Fibroblast of mammary gland (primary cell): Measurements from ENCODE around the gene TXK.

Experiments used
- DNase-seq: peaks from one replicate; pipeline ENCODE4 v3.0.0-alpha.2; 2010; ENCODE audit warnings: low read depth
- H3K4me3 ChIP-seq: 2 replicates; pipeline ENCODE4 v1.5.1; 2011; ENCODE audit warnings: low read depth, mild to moderate bottlenecking, low read length, moderate library complexity; ENCODE audit not compliant: control insufficient read depth
- CTCF ChIP-seq: conservative IDR thresholded peaks from 2 replicates; pipeline ENCODE4 v1.5.1; 2011; ENCODE audit warnings: low read depth, low read length, inconsistent platforms; ENCODE audit not compliant: control insufficient read depth, insufficient read depth

The TXK gene

GRCh38 chr4:48027653-48028052 lies 106.4 kb downstream of the TXK start:
- TF ChIP-seq CTCF = no peak
- DNase-seq = no peak
- H3K4me3 ChIP-seq = no peak overlapping the region

DNA sequence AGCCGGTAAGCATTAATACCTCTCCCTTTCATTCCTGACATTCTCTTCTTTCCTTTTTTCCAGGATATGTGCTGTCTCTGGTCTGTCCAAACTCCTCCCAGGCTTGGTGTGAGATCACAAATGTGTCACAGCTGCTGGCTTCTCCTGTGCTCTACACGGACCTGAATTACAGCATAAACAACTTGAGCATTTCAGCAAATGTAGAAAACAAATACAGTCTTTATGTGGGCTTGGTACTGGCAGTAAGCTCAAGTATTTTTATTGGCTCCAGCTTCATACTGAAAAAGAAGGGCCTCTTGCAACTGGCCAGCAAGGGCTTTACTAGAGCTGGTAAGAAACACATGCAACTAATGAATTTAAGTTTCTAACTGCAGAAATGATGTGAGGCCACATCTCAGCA lies 109.0 kb downstream of the TXK start:
- TF ChIP-seq CTCF = no peak
- no peak overlapping the region for H3K4me3 ChIP-seq
- peak; percentile 36 for DNase-seq

- TF ChIP-seq CTCF = no peak
- no peak overlapping the region for H3K4me3 ChIP-seq
- DNase-seq = no peak
Observed at GRCh38 chr4:48024522-48024921, 109.5 kb downstream of the TXK start.

GRCh38 chr4:48022192-48022799 lies 111.8 kb downstream of the TXK start:
- no peak overlapping the region for H3K4me3 ChIP-seq
- no peak for TF ChIP-seq CTCF
- no peak for DNase-seq

GRCh38 chr4:48021100-48021499 lies 113.0 kb downstream of the TXK start:
- H3K4me3 ChIP-seq = no peak overlapping the region
- no peak for DNase-seq
- no peak for TF ChIP-seq CTCF

DNA sequence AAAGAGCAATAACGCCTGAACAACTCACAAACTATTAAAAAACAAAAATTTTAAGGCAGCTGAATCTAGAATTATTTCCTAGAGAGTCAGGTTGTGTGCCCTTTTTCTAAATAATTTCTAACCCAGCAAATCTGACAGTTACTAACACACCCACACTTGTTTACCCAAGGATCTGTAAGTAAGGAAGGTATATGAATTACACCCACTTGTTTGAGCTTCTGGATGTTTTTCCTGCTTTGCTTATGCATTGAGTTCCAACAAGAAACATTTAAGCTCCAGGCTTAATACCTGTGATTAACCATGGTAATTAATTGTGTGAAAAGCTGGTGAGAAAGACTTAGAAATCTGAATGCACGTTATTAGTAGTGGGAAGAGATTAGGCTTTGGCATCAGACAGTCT lies 115.9 kb downstream of the TXK start:
- no peak overlapping the region for H3K4me3 ChIP-seq
- no peak for DNase-seq
- TF ChIP-seq CTCF = no peak

DNA sequence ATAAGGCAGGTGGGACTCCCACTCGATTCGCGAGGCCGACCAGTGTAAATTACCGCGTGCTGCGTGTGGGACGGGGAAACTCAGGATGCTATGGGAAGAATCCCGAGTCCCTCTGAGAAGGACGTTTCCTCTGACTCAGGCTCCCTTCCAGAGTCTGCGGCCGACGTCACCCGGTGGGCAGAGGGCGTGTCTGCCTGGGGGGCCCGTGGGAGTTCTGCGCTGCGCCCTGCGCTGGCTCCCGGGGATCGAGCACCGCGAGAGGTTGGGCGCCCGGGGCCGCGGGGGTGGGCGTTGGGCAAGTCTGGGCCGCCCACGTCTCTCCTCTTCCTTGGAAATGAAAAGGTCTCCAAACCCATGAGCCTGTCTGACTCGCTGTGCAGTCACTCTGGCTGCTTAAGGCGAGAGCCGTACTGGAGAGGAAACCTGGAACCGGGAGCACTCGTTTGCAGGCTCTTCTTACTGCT lies 116.9 kb downstream of the TXK start:
- TF ChIP-seq CTCF = no peak
- peak overlapping the region; percentile 68 for H3K4me3 ChIP-seq
- DNase-seq = peak; percentile 72
